Retina (tissue), 1 donor: ENCODE results near the gene KRT25.
"Not testable (repeated sequence)": the region's sequence is repeated elsewhere in the genome, so short reads cannot be mapped to it uniquely, and the experiment has no call there.

Experiments
- DNase-seq: peaks from one replicate; pipeline ENCODE4 v3.0.0-alpha.2; 2016

Gene KRT25

GRCh38 chr17:40751065-40751464 is 4.1 kb downstream of the KRT25 start:
- no peak for DNase-seq

- DNase-seq = no peak
Measured at GRCh38 chr17:40750391-40750790, 4.7 kb downstream of the KRT25 start.

GRCh38 chr17:40748666-40749065 is 6.5 kb downstream of the KRT25 start:
- not testable (repeated sequence) for DNase-seq

GRCh38 chr17:40738553-40738952 is 16.6 kb downstream of the KRT25 start:
- DNase-seq = no peak

GRCh38 chr17:40735016-40735415 is 20.1 kb downstream of the KRT25 start:
- DNase-seq = no peak

- DNase-seq = no peak
Measured at GRCh38 chr17:40734018-40734417, 21.1 kb downstream of the KRT25 start.

GRCh38 chr17:40730970-40731369 is 24.2 kb downstream of the KRT25 start:
- DNase-seq = no peak

- no peak for DNase-seq
Measured at GRCh38 chr17:40727447-40728231, 27.5 kb downstream of the KRT25 start.

- no peak for DNase-seq
Measured at GRCh38 chr17:40726919-40727318, 28.2 kb downstream of the KRT25 start.

- DNase-seq = no peak
Measured at GRCh38 chr17:40724656-40725055, 30.5 kb downstream of the KRT25 start.

GRCh38 chr17:40722241-40722640 is 32.9 kb downstream of the KRT25 start:
- no peak for DNase-seq

GRCh38 chr17:40720899-40721298 is 34.2 kb downstream of the KRT25 start:
- DNase-seq = no peak

GRCh38 chr17:40718930-40719329 is 36.2 kb downstream of the KRT25 start:
- DNase-seq = no peak

GRCh38 chr17:40717776-40718175 is 37.4 kb downstream of the KRT25 start:
- no peak for DNase-seq

- DNase-seq = no peak
Measured at GRCh38 chr17:40714473-40714872, 40.7 kb downstream of the KRT25 start.

GRCh38 chr17:40707745-40708144 is 47.4 kb downstream of the KRT25 start:
- no peak for DNase-seq

GRCh38 chr17:40705584-40705983 is 49.5 kb downstream of the KRT25 start:
- DNase-seq = no peak

- no peak for DNase-seq
Measured at GRCh38 chr17:40703652-40704051, 51.5 kb downstream of the KRT25 start, which contains the start of gene KRT24. TSS of gene KRT24 (minus strand) at chr17:40703752. CDS start at chr17:40703693, 59 bp downstream.

- DNase-seq = no peak
Measured at GRCh38 chr17:40702271-40702670, 52.9 kb downstream of the KRT25 start.

GRCh38 chr17:40699853-40700252 is 55.3 kb downstream of the KRT25 start:
- DNase-seq = peak; percentile 36

GRCh38 chr17:40699371-40699770 is 55.8 kb downstream of the KRT25 start:
- DNase-seq = peak; percentile 44
